ENCODE measurements around the gene AQP2. TPM values are rescaled to one million over a fixed set of nuclear protein-coding genes. Genes with fewer than 3 reads are reported as not detected.
A peak's percentile ranks its signal among the peaks of the same experiment; 100 is the strongest.

The AQP2 gene
- total and polyA plus RNA-seq, 4 experiments from 2014 or later, result not detected

DNA sequence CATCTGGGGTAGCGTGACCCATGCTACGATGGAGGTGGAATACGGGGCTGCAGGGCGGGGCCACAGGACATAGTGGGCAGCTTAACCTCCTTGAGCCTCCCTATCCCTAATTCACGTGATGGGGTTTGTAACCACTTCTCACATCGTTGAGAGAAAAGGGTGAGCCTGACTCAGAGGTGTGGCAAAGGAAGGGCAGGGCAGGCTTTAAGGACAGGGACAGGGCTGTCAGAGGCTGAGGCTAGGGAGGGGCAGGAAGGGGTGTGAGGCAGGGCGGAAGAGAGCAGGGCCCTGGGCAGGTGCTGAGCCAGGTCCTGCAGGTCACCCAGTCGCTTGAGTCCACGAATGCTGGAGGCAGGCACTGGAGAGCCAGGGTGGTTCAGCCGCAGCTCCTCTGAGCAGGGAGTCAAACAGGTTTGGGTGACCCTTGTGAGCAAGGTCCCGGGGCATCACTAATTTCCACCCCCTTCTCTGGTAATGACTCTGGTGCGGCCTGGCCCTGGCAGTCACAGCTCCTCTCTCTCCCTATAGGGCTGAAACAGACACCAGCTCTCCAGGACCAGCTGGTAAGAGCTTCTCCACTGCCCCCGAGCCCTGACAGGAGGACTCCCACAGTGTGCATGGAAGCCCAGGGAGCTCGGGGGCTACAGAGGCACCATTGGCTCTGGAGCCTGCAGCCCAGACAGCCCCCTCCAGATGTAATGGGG, 7.5 kb upstream of the AQP2 start:
- no peak overlapping the region for H3K27ac ChIP-seq (ENCODE audit: low read depth, low read length)
- H3K4me3 ChIP-seq (ENCODE audit: low read length in 2 of 2), result no peak overlapping the region
- Mint-ChIP-seq H3K36me3 (no peaks in the 10 kb centered on the region), H3K27me3 (peaks cover 0 to 2% of the 10 kb centered on the region in 2 donors), H3K9me3 (no peaks in the 10 kb centered on the region), H3K27ac (peak overlapping the region in 6 of 7 donors; percentile 8 to 87 (median 72)), H3K4me1 (peaks cover 16 to 54% (median 23%) of the 10 kb centered on the region in 4 donors), H3K4me3 (peak overlapping the region in 5 of 8 donors; percentile 4 to 64 (median 33))
- DNase-seq, result peak in 2 of 5 donors; percentile 12 to 50
- no peaks in the 10 kb centered on the region for H3K9me3 ChIP-seq (ENCODE audit: control insufficient read depth in 1 of 2, low read length in 2 of 2)
- no peaks in the 10 kb centered on the region for H3K36me3 ChIP-seq (ENCODE audit: insufficient read depth, low read length)
- H3K4me1 ChIP-seq (ENCODE audit: insufficient read depth, low read length), result peaks cover 40% of the 10 kb centered on the region
- intact Hi-C loops (cut with micrococcal nuclease), result no loop called here
- POLR2A ChIA-PET (ENCODE audit: partially characterized antibody), result interaction anchor here (0.7 kb wide), 1 partner anchor 321 kb away, joined by 3 read pairs; no protein-coding TSS in a partner anchor
- no peaks in the 10 kb centered on the region for H3K27me3 ChIP-seq (ENCODE audit: insufficient read depth, low read length)
- CTCF ChIA-PET (ENCODE audit: partially characterized antibody), result interaction anchor here (0.7 to 2.0 kb wide), 3 partner anchors 24 to 112 kb away, joined by 3 to 17 read pairs (median 4); no protein-coding TSS in a partner anchor

DNA sequence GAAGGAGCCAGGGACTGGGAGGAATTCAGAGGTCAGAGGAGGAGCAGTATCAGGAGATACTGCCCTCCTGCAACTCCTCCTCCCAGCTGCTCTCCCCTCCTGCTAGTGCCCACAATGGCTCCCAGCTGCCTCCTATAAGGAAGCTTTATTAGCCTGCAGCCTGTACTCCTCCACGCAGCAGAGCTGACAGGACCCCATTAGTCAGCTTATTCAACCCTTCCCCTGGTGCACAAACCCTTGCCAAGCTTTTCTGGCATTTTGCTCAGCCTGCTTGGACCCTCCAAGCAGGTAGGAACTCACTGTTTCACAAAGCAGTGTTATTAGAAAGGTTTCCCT, 6.9 kb upstream of the AQP2 start:
- Mint-ChIP-seq H3K4me1 (peaks cover 16 to 54% (median 23%) of the 10 kb centered on the region in 4 donors), H3K27ac (peak overlapping the region in 4 of 7 donors; percentile 67 to 87 (median 74)), H3K27me3 (peaks cover 0 to 2% of the 10 kb centered on the region in 2 donors), H3K9me3 (no peaks in the 10 kb centered on the region), H3K4me3 (peak overlapping the region in 1 of 8 donors; percentile 54), H3K36me3 (no peaks in the 10 kb centered on the region)
- H3K27ac ChIP-seq (ENCODE audit: low read depth, low read length), result no peak overlapping the region
- intact Hi-C loops (cut with micrococcal nuclease), result no loop called here
- H3K4me1 ChIP-seq (ENCODE audit: insufficient read depth, low read length), result peaks cover 40% of the 10 kb centered on the region
- ChIA-PET POLR2A (ENCODE audit: partially characterized antibody) (interaction anchor here (0.5 to 0.7 kb wide), 2 partner anchors 172 to 322 kb away, joined by 3 read pairs; no protein-coding TSS in a partner anchor), CTCF (ENCODE audit: partially characterized antibody) (interaction anchor here (1.0 to 2.0 kb wide), 2 partner anchors 24 to 111 kb away, joined by 4 to 17 read pairs; no protein-coding TSS in a partner anchor)
- H3K36me3 ChIP-seq (ENCODE audit: insufficient read depth, low read length), result no peaks in the 10 kb centered on the region
- H3K4me3 ChIP-seq (ENCODE audit: low read length in 2 of 2), result no peak overlapping the region
- H3K27me3 ChIP-seq (ENCODE audit: insufficient read depth, low read length), result no peaks in the 10 kb centered on the region
- DNase-seq, result no peak
- H3K9me3 ChIP-seq (ENCODE audit: control insufficient read depth in 1 of 2, low read length in 2 of 2), result no peaks in the 10 kb centered on the region

GRCh38 chr12:49944046-49944445, 6.5 kb upstream of the AQP2 start:
- Mint-ChIP-seq H3K9me3 (no peaks in the 10 kb centered on the region), H3K36me3 (no peaks in the 10 kb centered on the region), H3K4me3 (peak overlapping the region in 1 of 8 donors; percentile 54), H3K4me1 (peaks cover 16 to 54% (median 23%) of the 10 kb centered on the region in 4 donors), H3K27ac (peak overlapping the region in 4 of 7 donors; percentile 73 to 94 (median 82)), H3K27me3 (peaks cover 0 to 2% of the 10 kb centered on the region in 2 donors)
- ChIA-PET CTCF (ENCODE audit: partially characterized antibody) (interaction anchor here (1.0 to 2.0 kb wide), 2 partner anchors 23 to 111 kb away, joined by 4 to 17 read pairs; no protein-coding TSS in a partner anchor), POLR2A (ENCODE audit: partially characterized antibody) (interaction anchor here (0.5 kb wide), 1 partner anchor 172 kb away, joined by 3 read pairs; no protein-coding TSS in a partner anchor)
- intact Hi-C loops (cut with micrococcal nuclease), result no loop called here
- no peaks in the 10 kb centered on the region for H3K27me3 ChIP-seq (ENCODE audit: insufficient read depth, low read length)
- H3K9me3 ChIP-seq (ENCODE audit: control insufficient read depth in 1 of 2, low read length in 2 of 2), result no peaks in the 10 kb centered on the region
- no peaks in the 10 kb centered on the region for H3K36me3 ChIP-seq (ENCODE audit: insufficient read depth, low read length)
- H3K27ac ChIP-seq (ENCODE audit: low read depth, low read length), result no peak overlapping the region
- no peak for DNase-seq
- no peak overlapping the region for H3K4me3 ChIP-seq (ENCODE audit: low read length in 2 of 2)
- peaks cover 40% of the 10 kb centered on the region for H3K4me1 ChIP-seq (ENCODE audit: insufficient read depth, low read length)

DNA sequence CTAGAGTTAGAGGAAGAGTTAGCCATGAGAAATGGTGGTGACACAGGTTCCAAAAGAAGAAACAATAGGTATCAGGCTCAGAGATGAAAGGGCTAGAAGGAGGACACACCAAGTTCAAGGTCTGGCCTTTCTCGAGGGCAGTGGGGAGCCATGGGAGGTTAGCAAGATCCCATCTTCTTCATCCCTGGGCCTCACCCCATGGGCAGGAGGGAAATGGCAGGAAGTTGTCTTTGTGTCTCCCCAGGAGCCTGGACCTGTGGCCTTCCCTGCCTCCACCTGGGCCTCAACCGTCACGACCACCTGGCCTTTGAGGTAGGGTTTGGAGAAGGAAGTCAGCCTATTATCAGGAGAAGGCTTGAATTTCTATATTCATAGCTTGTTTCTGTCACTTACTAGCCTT, 5.8 kb upstream of the AQP2 start:
- Mint-ChIP-seq H3K4me3 (peak overlapping the region in 5 of 8 donors; percentile 16 to 96 (median 84)), H3K4me1 (peaks cover 16 to 54% (median 23%) of the 10 kb centered on the region in 4 donors), H3K36me3 (no peaks in the 10 kb centered on the region), H3K27ac (peak overlapping the region; percentile 1 to 94 (median 65)), H3K27me3 (peaks cover 0 to 2% of the 10 kb centered on the region in 2 donors), H3K9me3 (no peaks in the 10 kb centered on the region)
- Histone ChIP-seq H3K4me1 (ENCODE audit: insufficient read depth, low read length) (peaks cover 40% of the 10 kb centered on the region), H3K4me3 (ENCODE audit: low read length in 2 of 2) (no peak overlapping the region), H3K27ac (ENCODE audit: low read depth, low read length) (no peak overlapping the region), H3K27me3 (ENCODE audit: insufficient read depth, low read length) (no peaks in the 10 kb centered on the region), H3K9me3 (ENCODE audit: control insufficient read depth in 1 of 2, low read length in 2 of 2) (no peaks in the 10 kb centered on the region), H3K36me3 (ENCODE audit: insufficient read depth, low read length) (no peaks in the 10 kb centered on the region)
- CTCF ChIA-PET (ENCODE audit: partially characterized antibody), result interaction anchor here (0.9 to 3.5 kb wide), 10 partner anchors 8 to 76 kb away, joined by 3 to 44 read pairs (median 14); no protein-coding TSS in a partner anchor
- POLR2A ChIA-PET (ENCODE audit: partially characterized antibody), result no interaction called here
- no peak for DNase-seq
- intact Hi-C loops (cut with micrococcal nuclease), result no loop called here

DNA sequence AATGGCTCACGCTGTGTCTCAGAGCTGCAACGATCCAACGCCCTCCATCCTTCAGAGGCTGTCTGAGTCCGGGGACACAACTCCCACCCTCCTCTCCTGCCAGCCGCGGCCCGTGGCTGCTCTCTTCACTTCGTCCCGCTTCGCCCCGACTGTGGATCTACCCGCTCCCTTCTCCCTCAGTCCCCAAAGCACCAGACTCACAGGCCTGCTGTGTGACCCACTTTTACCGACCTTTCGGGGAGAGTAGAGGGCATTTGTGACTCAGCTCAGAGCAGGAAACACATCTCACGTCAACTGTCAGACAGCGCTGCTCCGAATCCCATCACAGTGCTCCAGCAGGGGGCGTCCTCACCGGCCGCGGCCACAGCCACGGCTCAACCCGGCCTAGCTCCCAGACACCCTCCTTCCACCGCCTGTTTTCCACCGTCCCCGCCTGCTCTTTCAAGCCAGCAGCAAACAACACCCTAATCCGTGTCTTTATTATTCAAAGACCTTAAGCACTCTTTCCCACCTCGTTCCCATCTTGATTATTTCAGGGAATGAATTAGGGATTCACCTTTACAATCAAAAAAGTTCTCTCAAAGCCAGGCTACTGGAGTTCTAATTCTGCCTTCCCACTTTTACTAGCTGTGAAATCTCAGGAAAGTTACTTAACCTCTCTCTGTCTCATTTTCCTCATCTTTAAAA, 5.0 kb upstream of the AQP2 start:
- intact Hi-C loops (cut with micrococcal nuclease), result no loop called here
- Histone ChIP-seq H3K27me3 (ENCODE audit: insufficient read depth, low read length) (no peaks in the 10 kb centered on the region), H3K27ac (ENCODE audit: low read depth, low read length) (peak overlapping the region; percentile 29), H3K4me3 (ENCODE audit: low read length in 2 of 2) (peak overlapping the region in 1 of 2 donors; percentile 12), H3K9me3 (ENCODE audit: control insufficient read depth in 1 of 2, low read length in 2 of 2) (no peaks in the 10 kb centered on the region), H3K36me3 (ENCODE audit: insufficient read depth, low read length) (no peaks in the 10 kb centered on the region), H3K4me1 (ENCODE audit: insufficient read depth, low read length) (peaks cover 40% of the 10 kb centered on the region)
- H3K27ac Mint-ChIP-seq, result peak overlapping the region; percentile 76 to 94 (median 89)
- H3K4me3 Mint-ChIP-seq, result peak overlapping the region; percentile 84 to 96 (median 89)
- H3K9me3 Mint-ChIP-seq, result no peaks in the 10 kb centered on the region
- no peaks in the 10 kb centered on the region for H3K36me3 Mint-ChIP-seq
- ChIA-PET POLR2A (ENCODE audit: partially characterized antibody) (no interaction called here), CTCF (ENCODE audit: partially characterized antibody) (interaction anchor here (0.6 to 3.5 kb wide), 38 partner anchors 8 to 988 kb away, joined by 3 to 44 read pairs (median 4); partner anchors contain the start of genes ARF3, NCKAP5L and RACGAP1)
- peak; percentile 66 to 80 (median 71) for DNase-seq
- H3K27me3 Mint-ChIP-seq, result peaks cover 0 to 3% of the 10 kb centered on the region in 2 donors
- H3K4me1 Mint-ChIP-seq, result peaks cover 16 to 54% (median 23%) of the 10 kb centered on the region in 4 donors

DNA sequence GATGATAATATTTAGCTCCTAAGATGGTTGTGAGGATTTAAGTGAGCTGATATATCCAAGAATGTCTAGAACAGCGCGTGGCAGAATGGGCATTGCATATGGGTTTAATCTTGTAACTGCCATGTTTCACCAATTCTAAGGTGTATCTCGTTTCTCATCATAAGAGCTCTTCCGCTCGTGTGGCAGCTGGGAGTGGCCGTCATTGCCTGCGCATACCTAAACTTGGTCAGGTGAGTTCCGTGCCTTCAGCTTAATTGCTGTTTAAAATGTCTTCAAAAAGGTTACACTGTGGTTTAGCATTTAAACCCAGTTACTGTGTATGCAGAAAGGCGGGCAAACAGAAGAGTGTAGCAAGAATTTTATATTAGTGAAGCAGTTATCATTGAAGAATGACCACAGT, 4.5 kb upstream of the AQP2 start:
- ChIA-PET CTCF (ENCODE audit: partially characterized antibody) (interaction anchor here (0.7 to 3.5 kb wide), 35 partner anchors 9 to 276 kb away, joined by 3 to 44 read pairs (median 4); partner anchors contain the start of genes NCKAP5L and RACGAP1), POLR2A (ENCODE audit: partially characterized antibody) (no interaction called here)
- no peaks in the 10 kb centered on the region for H3K9me3 Mint-ChIP-seq
- H3K27ac ChIP-seq (ENCODE audit: low read depth, low read length), result no peak overlapping the region
- no peaks in the 10 kb centered on the region for H3K36me3 Mint-ChIP-seq
- no peaks in the 10 kb centered on the region for H3K27me3 ChIP-seq (ENCODE audit: insufficient read depth, low read length)
- intact Hi-C loops (cut with micrococcal nuclease), result no loop called here
- H3K4me1 Mint-ChIP-seq, result peaks cover 16 to 53% (median 23%) of the 10 kb centered on the region in 4 donors
- no peaks in the 10 kb centered on the region for H3K36me3 ChIP-seq (ENCODE audit: insufficient read depth, low read length)
- peaks cover 40% of the 10 kb centered on the region for H3K4me1 ChIP-seq (ENCODE audit: insufficient read depth, low read length)
- H3K4me3 ChIP-seq (ENCODE audit: low read length in 2 of 2), result no peak overlapping the region
- H3K9me3 ChIP-seq (ENCODE audit: control insufficient read depth in 1 of 2, low read length in 2 of 2), result no peaks in the 10 kb centered on the region
- peak overlapping the region in 5 of 8 donors; percentile 37 to 96 (median 90) for H3K4me3 Mint-ChIP-seq
- H3K27ac Mint-ChIP-seq, result peak overlapping the region in 5 of 7 donors; percentile 31 to 94 (median 89)
- DNase-seq, result no peak
- H3K27me3 Mint-ChIP-seq, result peaks cover 1 to 3% of the 10 kb centered on the region in 2 donors
